ENCODE data around the gene POLR1B.
A peak's percentile ranks its signal among the peaks of the same experiment; 100 is the strongest.
"Not testable (repeated sequence)": the region's sequence is repeated elsewhere in the genome, so short reads cannot be mapped to it uniquely, and the experiment has no call there.

POLR1B gene

GRCh38 chr2:112542123-112542983, at the start of gene POLR1B:
Gene POLR1B, plus strand, starts transcription at chr2:112542465. Its CDS starts 30 bp downstream, at chr2:112542495.
- DNase-seq, result peak; percentile 90

DNA sequence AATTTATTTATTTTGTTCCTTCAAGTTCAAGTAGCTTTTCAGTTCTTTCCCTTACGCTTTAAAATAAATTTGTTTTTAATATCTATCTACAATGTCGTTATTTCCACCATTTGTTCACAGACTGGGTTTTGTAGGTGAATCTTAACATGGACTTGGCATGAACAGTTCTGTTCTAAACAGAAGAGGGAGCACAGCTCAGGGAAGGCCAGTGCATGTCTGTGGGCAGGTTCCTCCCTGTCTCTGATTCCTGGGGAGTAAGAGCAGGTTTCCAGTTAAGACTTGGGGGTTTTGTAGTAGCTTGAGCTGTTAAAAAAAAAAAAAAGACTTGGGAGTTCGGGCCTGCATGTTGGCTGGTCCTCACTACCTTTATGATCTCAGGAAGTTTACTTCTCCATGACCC, 49.2 kb upstream of the POLR1B start:
- no peak for DNase-seq

- no peak for DNase-seq
Observed at GRCh38 chr2:112493858-112494648, 48.2 kb upstream of the POLR1B start.

DNA sequence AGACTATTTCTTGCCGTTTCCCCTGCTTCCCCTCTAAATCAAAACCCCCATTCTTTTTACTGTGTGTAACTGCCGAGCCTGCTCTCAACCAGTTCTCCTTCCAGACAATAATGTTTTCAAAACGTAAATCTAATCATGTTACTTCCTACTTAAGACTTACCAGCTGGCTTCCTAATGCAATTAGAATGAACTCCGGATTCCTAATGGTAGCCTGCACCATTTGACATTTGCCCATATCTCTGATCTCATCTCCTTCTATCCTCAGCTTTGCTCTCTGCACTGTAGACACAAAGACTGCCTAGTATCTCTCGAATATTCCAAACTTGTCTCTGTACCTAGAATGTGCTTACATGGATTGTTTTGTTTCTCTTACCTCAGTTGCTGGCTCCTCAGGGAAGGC, 47.4 kb upstream of the POLR1B start:
- DNase-seq, result no peak

DNA sequence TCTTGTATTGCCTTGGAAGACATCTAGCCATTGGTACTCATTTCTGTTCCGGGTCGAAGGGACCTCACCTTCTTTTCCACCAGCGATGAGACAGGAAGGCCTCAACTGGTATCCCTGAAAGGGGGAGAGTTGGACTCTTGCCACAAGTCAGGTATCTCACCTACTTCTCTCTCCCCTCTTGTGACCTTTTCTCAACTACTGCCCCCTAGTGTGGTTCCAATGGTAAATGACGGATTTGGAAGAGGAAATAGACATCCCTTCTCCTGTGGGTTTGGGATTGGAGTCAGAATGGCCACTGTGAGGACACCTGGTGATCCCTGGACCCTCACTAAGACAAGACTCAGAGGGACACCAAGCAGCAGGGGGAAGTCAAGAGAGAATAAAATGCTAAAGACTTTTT, 46.4 kb upstream of the POLR1B start:
- not testable (repeated sequence) for DNase-seq

GRCh38 chr2:112500850-112501484, 41.3 kb upstream of the POLR1B start:
- DNase-seq, result not testable (repeated sequence)

GRCh38 chr2:112509239-112509998, 32.8 kb upstream of the POLR1B start:
- DNase-seq, result not testable (repeated sequence)

DNA sequence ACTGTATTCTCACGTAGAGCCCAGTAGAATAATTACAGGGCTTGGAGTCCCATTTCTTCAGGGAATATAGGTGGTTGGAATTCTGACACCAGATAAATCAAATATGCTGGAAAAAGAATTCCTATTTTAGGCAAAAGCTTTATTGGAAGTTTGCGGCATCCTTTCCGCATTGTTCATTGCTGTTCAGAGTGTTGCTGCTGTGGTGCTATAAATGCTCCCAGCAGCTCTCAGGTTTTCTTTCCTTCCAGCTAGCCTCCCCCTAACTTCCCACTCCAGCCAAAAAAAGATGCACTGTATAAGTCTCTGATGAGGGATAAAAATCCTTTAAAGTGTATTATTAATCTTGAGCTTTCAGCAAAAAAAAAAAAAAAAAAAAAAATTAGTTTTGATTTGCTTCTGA, 25.5 kb upstream of the POLR1B start:
- no peak for DNase-seq

DNA sequence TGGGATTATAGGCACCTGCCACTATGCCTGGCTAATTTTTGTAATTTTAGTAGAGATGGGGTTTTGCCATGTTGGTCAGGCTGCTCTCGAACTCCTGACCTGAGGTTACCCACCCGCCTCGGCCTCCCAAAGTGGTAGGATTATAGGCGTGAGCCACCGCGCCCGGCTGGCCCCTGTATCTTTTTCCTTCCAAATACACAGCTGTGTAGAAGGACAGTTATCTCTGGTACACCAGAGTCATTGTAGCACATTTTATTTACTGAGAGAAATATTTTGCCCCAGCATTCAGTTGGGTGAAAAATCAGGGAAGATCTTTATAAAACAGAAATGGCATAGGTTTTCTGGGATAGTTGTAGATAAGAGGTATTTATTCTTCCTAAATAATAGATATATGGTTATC, 23.5 kb upstream of the POLR1B start:
- no peak for DNase-seq

DNA sequence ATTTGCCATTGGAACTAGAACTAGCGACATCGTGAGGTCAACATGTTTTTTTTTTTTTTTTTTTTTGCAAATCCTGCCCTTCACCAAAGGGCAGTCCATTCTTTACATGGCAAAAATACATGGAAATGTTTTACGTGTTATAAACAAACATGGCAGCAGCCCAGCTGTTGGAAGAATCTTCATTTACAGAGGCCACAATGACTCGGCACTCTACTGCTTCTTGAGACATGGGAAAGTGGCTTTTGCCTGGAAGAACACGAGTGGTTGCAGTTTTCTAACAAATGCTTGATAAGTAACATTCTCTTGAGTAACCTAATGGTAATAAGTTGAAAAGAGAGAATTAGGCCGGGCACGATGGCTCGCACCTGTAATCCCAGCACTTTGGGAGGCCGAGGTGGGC, 22.8 kb upstream of the POLR1B start:
- DNase-seq, result no peak

DNA sequence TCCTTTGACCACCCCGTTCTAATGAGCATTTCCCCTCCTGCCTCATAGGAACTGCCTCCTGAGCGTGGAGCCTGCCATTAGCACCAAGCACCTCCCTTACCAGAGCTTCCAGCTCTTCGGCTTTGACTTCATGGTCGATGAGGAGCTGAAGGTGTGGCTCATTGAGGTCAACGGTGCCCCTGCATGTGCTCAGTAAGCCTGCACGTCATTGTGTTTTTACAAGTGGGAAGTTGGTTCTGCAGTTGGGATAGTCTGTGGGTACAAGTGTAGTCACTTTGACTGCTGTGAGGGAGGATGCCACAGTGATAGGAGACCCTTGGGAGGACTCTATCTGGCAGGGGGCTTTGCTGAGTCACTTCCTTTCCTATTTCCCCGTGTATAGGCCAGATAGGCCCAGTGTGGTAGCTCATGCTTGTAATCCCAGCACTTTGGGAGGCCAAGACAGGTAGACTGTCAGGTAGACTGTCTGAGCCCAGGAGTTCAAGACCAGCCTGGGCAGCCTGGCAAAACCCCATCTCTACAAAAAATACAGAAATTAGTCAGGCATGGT, 22.0 kb upstream of the POLR1B start:
- no peak for DNase-seq

DNA sequence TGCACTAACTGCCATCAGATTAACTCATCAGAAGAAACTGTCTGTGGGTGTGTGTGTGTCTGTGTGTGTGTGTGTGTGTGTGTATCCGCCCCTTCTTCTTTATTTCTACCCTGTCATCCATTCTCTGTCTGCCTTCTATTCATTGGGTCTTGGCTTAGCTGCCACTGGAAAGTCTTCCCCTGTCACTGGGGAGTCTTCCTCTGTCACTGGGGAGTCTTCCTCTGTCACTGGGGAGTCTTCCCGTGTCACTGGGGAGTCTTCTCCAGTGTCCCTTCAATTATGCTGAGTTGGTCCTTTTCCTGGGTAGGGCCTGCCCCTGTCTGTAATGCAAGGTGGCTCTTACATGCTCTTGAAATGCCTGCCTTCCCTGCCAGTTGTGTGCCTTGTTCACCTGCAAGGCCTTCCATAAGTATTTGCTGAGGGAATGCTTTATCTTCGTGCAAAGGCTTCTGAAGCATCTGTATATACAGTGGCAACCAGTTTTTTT, 18.9 kb upstream of the POLR1B start:
- DNase-seq, result no peak

GRCh38 chr2:112524276-112524675, 18.0 kb upstream of the POLR1B start:
- DNase-seq, result not testable (repeated sequence)

- DNase-seq, result no peak
Observed at GRCh38 chr2:112528541-112528940, 13.7 kb upstream of the POLR1B start.

DNA sequence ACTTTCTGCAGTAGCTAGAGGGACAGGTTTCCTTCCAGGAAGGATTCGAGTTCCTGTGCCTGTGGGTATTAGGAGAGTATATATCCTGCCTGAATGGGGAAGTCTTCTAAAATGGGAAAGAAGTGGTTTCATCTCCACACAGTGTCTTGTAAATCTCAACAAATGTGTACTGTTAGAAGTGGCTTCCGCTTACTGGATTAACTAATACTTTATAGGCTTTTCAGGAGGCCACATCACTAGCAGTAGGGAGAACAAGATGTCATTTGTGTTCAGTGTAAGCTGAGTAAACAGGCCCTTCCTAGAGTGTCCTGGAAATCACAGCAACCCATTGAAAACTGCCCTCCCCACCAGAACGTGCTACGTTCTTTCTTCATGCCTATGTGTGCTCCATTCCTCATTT, 12.5 kb upstream of the POLR1B start:
- no peak for DNase-seq

DNA sequence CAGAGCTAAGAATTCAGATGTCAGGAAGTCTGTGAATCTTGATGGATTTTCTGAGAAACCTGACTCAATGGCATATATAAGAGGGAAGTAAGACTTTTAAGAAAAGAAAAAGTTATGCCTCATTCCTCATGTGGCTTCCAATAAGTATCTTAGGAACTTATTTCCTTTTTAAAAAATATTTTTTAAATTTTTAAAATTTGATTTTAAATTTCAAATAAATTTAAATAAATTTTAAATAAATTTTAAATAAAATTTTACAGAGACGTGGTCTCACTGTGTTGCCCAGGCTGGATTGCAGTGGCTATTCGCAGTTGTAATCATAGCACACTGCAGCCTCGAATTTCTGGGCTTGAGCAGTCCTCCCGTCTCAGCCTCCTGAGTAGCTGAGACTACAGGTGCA, 11.5 kb upstream of the POLR1B start:
- DNase-seq, result no peak

DNA sequence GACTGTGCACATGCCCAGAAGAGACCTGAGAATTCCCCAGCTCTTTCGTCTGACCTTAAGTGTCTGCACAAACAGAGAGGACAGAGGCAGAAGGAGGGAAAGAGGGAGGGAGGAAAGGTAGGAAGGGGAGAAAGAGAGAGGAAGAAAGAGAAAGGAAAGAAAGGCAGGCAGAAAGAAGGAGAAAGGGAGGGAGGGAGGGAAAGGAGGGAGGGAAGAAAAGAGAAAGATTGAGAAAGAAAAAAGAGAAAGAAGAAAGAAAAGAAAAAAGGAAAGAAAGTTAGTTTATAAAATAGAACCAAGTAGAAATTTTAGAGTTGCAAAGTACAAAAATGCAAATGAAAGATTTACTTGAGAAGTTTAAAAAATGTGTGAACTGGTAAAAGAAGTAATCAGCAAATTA, 7.4 kb upstream of the POLR1B start:
- DNase-seq, result no peak

- DNase-seq, result not testable (repeated sequence)
Observed at GRCh38 chr2:112536665-112537064, 5.6 kb upstream of the POLR1B start.

GRCh38 chr2:112539306-112539705, 3.0 kb upstream of the POLR1B start:
- no peak for DNase-seq

DNA sequence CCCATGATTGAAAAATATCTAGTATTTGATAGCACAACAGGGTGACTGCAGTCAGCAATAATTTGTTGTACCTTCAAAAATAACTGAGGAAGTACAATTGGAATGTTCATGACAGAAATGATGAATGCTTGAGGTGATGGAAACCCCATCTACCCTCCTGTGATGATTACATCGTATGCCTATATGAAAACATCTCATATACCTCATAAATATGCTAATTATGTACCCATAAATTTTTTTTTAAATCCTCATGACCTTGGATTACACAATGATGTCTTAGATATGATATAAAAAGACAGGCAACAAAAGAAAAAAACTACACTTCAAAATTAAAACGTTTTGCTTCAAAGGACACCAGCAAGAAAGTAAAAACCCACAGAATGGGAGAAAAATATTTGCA, 1.4 kb upstream of the POLR1B start:
- DNase-seq, result no peak

DNA sequence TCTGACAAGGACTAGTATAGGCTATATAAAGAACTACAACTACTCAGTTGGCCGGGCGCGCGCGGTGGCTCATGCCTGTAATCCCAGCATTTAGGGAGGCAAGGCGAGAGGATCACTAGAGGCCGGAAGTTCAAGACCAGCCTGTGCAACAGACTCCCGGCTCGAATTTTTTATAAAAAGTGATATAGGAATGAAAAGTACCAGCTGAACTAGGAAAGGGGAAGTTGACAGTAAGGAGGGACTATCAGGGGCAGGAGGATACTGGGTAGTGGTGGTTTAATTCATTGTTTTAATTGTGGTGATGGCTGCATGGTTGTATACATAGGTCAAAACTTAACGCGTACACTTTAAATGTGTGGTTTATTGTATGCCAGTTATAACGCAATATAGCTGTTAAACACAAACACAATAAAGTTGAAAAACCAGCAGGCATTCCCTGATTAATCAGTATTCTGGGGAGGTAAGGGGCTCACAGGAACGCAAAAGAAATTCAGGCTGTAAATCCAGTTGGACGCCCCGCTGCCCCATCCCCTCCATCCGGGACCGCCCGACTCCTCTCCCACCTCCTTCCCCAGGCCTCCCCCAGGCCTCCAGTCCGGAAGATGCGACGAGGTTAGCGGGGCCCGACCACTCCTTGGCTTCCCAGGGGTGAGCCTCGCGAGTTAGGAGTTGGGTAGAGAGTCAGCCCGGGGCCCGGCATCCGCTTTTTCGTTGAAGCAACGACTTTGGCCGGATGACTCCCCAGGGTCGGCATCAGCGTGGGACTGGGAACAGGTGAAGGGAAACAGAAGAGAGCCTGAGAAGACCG, 746 bp upstream of the POLR1B start:
- peak; percentile 88 for DNase-seq
